Measurements from ENCODE around the gene ABLIM2. TPM values are rescaled to one million over a fixed set of nuclear protein-coding genes. Genes with fewer than 3 reads are reported as not detected.

Gene ABLIM2
- total RNA-seq, 2 experiments from 2014 or later, result 0.32 to 0.54 TPM

GRCh38 chr4:8097721-8098345 lies 60.8 kb downstream of the ABLIM2 start:
- Mint-ChIP-seq H3K27ac (no peak overlapping the region), H3K9me3 (peaks cover 17% of the 10 kb centered on the region), H3K27me3 (no peaks in the 10 kb centered on the region), H3K36me3 (ENCODE audit: low read depth) (peaks cover 8% of the 10 kb centered on the region), H3K4me3 (no peak overlapping the region), H3K4me1 (ENCODE audit: low read depth) (no peaks in the 10 kb centered on the region)
- ChIA-PET CTCF (no interaction called here), POLR2A (interaction anchor here (1.1 kb wide), 1 partner anchor 18 kb away, joined by 3 read pairs; no protein-coding TSS in a partner anchor)
- ATAC-seq (no peak), DNase-seq (no peak)
- no peak for TF ChIP-seq CTCF (IDR thresholded peaks at IDR 0.05)
- intact Hi-C loops (cut with micrococcal nuclease), result no loop called here

- Mint-ChIP-seq H3K4me1 (ENCODE audit: low read depth) (no peaks in the 10 kb centered on the region), H3K36me3 (ENCODE audit: low read depth) (peaks cover 8% of the 10 kb centered on the region), H3K27me3 (no peaks in the 10 kb centered on the region), H3K9me3 (peaks cover 17% of the 10 kb centered on the region), H3K4me3 (no peak overlapping the region), H3K27ac (no peak overlapping the region)
- CTCF ChIA-PET, result no interaction called here
- no peak for ATAC-seq
- intact Hi-C loops (cut with micrococcal nuclease), result no loop called here
- POLR2A ChIA-PET, result no interaction called here
- DNase-seq, result no peak
- no peak for TF ChIP-seq CTCF (IDR thresholded peaks at IDR 0.05)
Observed at GRCh38 chr4:8097141-8097541, 61.5 kb downstream of the ABLIM2 start.

- TF ChIP-seq CTCF (IDR thresholded peaks at IDR 0.05), result no peak
- POLR2A ChIA-PET, result no interaction called here
- no peaks in the 10 kb centered on the region for H3K27me3 Mint-ChIP-seq
- H3K9me3 Mint-ChIP-seq, result peaks cover 17% of the 10 kb centered on the region
- H3K4me1 Mint-ChIP-seq (ENCODE audit: low read depth), result no peaks in the 10 kb centered on the region
- H3K4me3 Mint-ChIP-seq, result no peak overlapping the region
- intact Hi-C loops (cut with micrococcal nuclease), result no loop called here
- H3K36me3 Mint-ChIP-seq (ENCODE audit: low read depth), result peaks cover 8% of the 10 kb centered on the region
- ATAC-seq, result no peak
- DNase-seq, result no peak
- no peak overlapping the region for H3K27ac Mint-ChIP-seq
- CTCF ChIA-PET, result no interaction called here
Observed at GRCh38 chr4:8096690-8097061, 61.9 kb downstream of the ABLIM2 start.

GRCh38 chr4:8095956-8096689 lies 62.5 kb downstream of the ABLIM2 start:
- CTCF ChIA-PET, result interaction anchor here (0.9 kb wide), 1 partner anchor 10 kb away, joined by 3 read pairs; no protein-coding TSS in a partner anchor
- intact Hi-C loops (cut with micrococcal nuclease), result no loop called here
- H3K27ac Mint-ChIP-seq, result no peak overlapping the region
- no peaks in the 10 kb centered on the region for H3K27me3 Mint-ChIP-seq
- no peaks in the 10 kb centered on the region for H3K4me1 Mint-ChIP-seq (ENCODE audit: low read depth)
- no peak overlapping the region for H3K4me3 Mint-ChIP-seq
- peaks cover 8% of the 10 kb centered on the region for H3K36me3 Mint-ChIP-seq (ENCODE audit: low read depth)
- no peak for TF ChIP-seq CTCF (IDR thresholded peaks at IDR 0.05)
- ATAC-seq (no peak), DNase-seq (no peak)
- H3K9me3 Mint-ChIP-seq, result peaks cover 17% of the 10 kb centered on the region
- POLR2A ChIA-PET, result no interaction called here

- Mint-ChIP-seq H3K4me3 (no peak overlapping the region), H3K4me1 (ENCODE audit: low read depth) (no peaks in the 10 kb centered on the region), H3K36me3 (ENCODE audit: low read depth) (peaks cover 8% of the 10 kb centered on the region), H3K27ac (no peak overlapping the region), H3K27me3 (no peaks in the 10 kb centered on the region), H3K9me3 (peaks cover 17% of the 10 kb centered on the region)
- ChIA-PET POLR2A (no interaction called here), CTCF (no interaction called here)
- ATAC-seq (no peak), DNase-seq (no peak)
- intact Hi-C loops (cut with micrococcal nuclease), result no loop called here
- TF ChIP-seq CTCF (IDR thresholded peaks at IDR 0.05), result no peak
Observed at GRCh38 chr4:8093587-8094274, 64.9 kb downstream of the ABLIM2 start.

Data from activated CD8-positive, alpha-beta T cell treated with anti-CD3 and anti-CD28 coated beads for 36 hours (primary cell).